Measurements from ENCODE around the gene PLPPR2. TPM values are rescaled to one million over a fixed set of nuclear protein-coding genes. Genes with fewer than 3 reads are reported as not detected.
A peak's percentile ranks its signal among the peaks of the same experiment; 100 is the strongest.
"Not testable (repeated sequence)": the region's sequence is repeated elsewhere in the genome, so short reads cannot be mapped to it uniquely, and the experiment has no call there.

PLPPR2 gene
- total RNA-seq, 1 donor, result 14.3 TPM

GRCh38 chr19:11345122-11345803 is 10.0 kb upstream of the PLPPR2 start:
- peak overlapping the region; percentile 88 for H3K4me3 ChIP-seq (ENCODE audit: low read depth, low read length)
- DNase-seq (ENCODE audit: low read depth), result no peak

GRCh38 chr19:11346104-11346940 is 8.9 kb upstream of the PLPPR2 start, which contains the start of the genes CCDC159 and TMEM205:
TSS of gene CCDC159 (plus strand) at chr19:11346519. CDS start at chr19:11346607, 88 bp downstream.
TSS of gene TMEM205 (minus strand) at chr19:11346268. CDS start at chr19:11345619, 649 bp downstream.
- no peak for TF ChIP-seq CTCF (IDR thresholded peaks at IDR 0.05; ENCODE audit: insufficient read depth, low read length)
- H3K4me3 ChIP-seq (ENCODE audit: low read depth, low read length), result peak within 1 kb of the TSS; percentile 88
- DNase-seq (ENCODE audit: low read depth), result peak; percentile 100

More at GRCh38 chr19:11345122-11345803, 10.0 kb upstream of the PLPPR2 start:
- TF ChIP-seq CTCF (IDR thresholded peaks at IDR 0.05; ENCODE audit: insufficient read depth, low read length), result no peak

GRCh38 chr19:11347546-11348039 is 7.6 kb upstream of the PLPPR2 start:
- no peak overlapping the region for H3K4me3 ChIP-seq (ENCODE audit: low read depth, low read length)
- TF ChIP-seq CTCF (IDR thresholded peaks at IDR 0.05; ENCODE audit: insufficient read depth, low read length), result no peak
- no peak for DNase-seq (ENCODE audit: low read depth)

- H3K4me3 ChIP-seq (ENCODE audit: low read depth, low read length), result no peak overlapping the region
- TF ChIP-seq CTCF (IDR thresholded peaks at IDR 0.05; ENCODE audit: insufficient read depth, low read length), result no peak
- DNase-seq (ENCODE audit: low read depth), result no peak
These were observed 6.1 kb upstream of the PLPPR2 start for GRCh38 chr19:11349171-11349570.

- H3K4me3 ChIP-seq (ENCODE audit: low read depth, low read length); DNase-seq (ENCODE audit: low read depth): not testable (repeated sequence)
These were observed 1.1 kb upstream of the PLPPR2 start for GRCh38 chr19:11354102-11354501.

GRCh38 chr19:11356074-11356397 is 804 bp downstream of the PLPPR2 start:
- no peak for DNase-seq (ENCODE audit: low read depth)
- H3K4me3 ChIP-seq (ENCODE audit: low read depth, low read length), result peak overlapping the region; percentile 94
- TF ChIP-seq CTCF (IDR thresholded peaks at IDR 0.05; ENCODE audit: insufficient read depth, low read length), result no peak

All from fibroblast of the aortic adventitia (primary cell).